VCaP (cell line): ENCODE measurements around the gene ERLEC1.

Source experiments
- H3K27ac ChIP-seq: fragments of 450-650 bp; 2 replicates; pipeline ENCODE4 v1.5.1; 2017
- TF ChIP-seq, protein P1 (sequence below): fragments of 450-650 bp; conservative IDR thresholded peaks from 2 replicates; pipeline ENCODE4 v1.5.1; 2017; ENCODE audit warnings: mild to moderate bottlenecking, moderate library complexity

The ERLEC1 gene

DNA sequence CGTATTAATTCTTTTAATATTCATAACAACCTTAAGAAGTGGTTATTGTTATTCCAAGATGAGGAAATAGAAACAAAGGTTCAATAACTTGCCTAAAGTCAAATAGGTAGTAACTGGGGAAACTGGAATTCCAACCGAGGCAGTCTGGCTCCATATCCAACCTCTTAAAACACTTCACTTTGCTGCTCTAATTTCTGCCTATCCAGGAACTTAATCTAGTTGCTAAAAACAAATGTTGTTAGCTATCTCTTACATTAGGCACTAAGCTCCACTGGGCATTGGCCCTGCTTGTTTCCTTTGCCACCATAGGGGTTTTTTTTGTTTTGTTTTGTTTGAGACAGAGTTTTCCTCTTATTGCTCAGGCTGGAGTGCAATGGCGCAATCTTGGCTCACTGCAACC lies 24.8 kb downstream of the ERLEC1 start:
- TF ChIP-seq, protein P1, sequence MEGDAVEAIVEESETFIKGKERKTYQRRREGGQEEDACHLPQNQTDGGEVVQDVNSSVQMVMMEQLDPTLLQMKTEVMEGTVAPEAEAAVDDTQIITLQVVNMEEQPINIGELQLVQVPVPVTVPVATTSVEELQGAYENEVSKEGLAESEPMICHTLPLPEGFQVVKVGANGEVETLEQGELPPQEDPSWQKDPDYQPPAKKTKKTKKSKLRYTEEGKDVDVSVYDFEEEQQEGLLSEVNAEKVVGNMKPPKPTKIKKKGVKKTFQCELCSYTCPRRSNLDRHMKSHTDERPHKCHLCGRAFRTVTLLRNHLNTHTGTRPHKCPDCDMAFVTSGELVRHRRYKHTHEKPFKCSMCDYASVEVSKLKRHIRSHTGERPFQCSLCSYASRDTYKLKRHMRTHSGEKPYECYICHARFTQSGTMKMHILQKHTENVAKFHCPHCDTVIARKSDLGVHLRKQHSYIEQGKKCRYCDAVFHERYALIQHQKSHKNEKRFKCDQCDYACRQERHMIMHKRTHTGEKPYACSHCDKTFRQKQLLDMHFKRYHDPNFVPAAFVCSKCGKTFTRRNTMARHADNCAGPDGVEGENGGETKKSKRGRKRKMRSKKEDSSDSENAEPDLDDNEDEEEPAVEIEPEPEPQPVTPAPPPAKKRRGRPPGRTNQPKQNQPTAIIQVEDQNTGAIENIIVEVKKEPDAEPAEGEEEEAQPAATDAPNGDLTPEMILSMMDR = no peak
- H3K27ac ChIP-seq = no peak overlapping the region

DNA sequence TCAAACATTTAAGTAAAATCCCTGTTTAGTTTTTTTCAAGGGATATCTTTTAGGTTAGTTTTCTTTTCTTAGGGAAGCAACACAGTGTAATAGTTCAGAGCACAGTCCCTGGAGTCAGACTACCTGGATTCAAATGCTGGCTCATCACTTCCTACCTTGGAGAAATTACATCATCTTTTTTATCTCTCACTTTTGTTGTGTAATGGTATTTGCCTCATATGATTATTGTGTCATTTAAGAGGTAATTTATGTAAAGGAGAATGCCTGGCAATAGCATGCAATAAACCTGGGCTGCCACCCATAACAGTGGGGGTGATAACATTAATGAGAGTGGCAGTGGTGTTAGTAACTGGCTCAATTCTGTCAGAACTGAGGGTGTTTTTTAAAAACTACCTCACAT lies 26.3 kb downstream of the ERLEC1 start:
- TF ChIP-seq, protein P1 = no peak

DNA sequence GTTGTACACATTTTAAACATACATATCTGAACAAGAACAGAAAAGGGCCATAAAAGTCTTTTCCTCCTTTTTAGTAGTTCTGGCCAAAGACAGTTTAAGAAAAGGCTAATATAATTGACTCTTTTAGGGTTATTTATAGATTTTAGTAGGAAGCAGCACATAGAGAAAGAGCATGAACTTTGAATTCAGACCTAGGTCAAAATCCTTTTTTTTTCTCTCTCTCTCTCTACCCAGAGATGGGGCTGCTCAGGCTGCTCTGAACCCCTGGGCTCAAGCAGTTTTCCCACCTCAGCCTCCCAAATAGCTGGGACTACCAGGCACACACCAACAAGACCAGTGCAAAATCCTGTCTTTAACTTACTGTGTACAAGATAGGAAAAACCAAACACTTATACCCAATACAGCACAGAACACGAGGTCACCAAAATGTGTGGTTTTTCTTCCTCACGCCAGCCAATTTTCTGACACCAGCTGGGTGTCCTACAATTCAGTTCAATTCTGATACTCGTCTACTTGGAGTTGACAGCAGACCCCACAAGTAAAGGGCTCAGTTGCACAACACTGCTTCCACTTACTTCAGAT lies 32.1 kb downstream of the ERLEC1 start:
- no peak overlapping the region for H3K27ac ChIP-seq
- TF ChIP-seq, protein P1 = no peak

More for the DNA sequence above, 26.3 kb downstream of the ERLEC1 start:
- H3K27ac ChIP-seq = no peak overlapping the region

DNA sequence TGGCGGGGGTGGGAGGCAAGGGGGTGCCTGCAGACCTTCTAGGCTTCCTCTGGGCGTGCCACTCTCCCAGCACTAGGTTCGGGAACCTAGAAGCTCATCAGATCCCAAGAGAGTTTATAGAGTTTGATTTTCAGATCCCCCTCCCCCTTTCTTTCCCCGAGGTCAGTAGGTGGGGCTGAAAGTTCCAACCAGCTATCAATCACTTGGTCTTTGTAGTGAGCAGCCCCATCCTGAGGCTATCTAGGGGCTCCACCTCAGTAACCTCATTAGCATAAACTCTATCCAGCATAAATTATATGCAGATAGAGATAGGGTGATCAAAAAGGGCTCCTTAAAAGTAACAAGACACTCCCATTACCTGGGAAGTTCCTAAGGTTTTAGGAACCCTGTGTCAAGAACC lies 32.8 kb downstream of the ERLEC1 start:
- H3K27ac ChIP-seq = no peak overlapping the region
- TF ChIP-seq, protein P1 = no peak

DNA sequence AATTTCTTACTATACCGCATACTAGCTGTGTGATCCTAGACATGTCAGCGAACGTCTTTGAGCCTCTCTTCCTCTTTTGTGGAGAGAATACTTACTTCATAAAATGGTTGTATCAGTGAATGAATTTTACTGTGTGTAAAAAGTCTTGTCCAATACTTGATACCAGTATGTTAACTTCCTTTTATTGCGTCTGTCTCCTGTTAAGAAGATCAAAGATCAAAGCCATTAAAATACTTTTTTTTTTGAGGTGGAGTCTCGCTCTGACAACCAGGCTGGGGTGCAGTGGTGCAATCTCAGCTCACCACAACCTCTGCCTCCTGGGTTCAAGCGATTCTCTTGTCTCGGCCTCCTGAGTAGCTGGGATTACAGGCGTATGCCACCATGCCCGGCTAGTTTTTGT lies 33.2 kb downstream of the ERLEC1 start:
- H3K27ac ChIP-seq = no peak overlapping the region
- TF ChIP-seq, protein P1 = no peak

DNA sequence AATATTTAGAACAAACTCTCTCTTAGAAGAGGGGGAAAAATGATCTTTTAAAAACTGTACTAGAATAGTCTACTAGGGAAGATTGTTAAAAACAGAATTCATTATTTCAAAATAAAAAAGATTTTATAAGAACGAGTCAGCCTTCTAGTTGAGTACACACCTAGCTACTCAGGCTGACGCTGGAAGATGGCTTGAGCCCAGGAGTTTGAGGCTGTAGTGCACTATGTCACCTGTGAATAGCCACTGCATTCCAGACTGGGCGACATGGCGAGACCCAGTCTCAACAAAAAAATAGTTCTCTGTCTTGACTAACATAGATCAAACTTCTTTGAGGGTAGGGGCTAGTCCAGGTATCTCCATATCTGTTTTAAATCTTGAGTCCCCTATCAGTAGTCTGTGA lies 33.9 kb downstream of the ERLEC1 start:
- TF ChIP-seq, protein P1 = no peak
- no peak overlapping the region for H3K27ac ChIP-seq

DNA sequence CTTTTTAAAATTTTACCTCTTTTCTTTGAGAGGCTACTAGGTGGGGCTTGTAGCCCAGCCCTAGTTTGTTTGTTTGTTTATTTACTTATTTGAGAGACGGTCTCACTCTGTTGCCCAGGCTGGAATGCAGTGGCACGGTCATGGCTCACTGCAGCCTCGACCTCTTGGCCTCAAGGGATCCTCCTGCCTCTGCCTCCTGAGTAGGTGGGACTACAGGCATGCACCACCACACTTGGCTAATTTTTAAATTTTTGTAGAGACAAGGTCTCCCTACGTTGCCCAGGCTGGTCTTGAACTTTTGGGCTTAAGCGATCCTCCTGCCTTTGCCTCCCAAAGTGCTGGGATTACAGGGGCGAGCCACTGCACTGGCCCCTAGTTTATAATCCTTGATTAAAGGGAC lies 35.0 kb downstream of the ERLEC1 start:
- no peak overlapping the region for H3K27ac ChIP-seq
- TF ChIP-seq, protein P1 = no peak
